Posterior vena cava (tissue), 2 donors: ENCODE measurements around the gene SLCO2A1. TPM values are rescaled to one million over a fixed set of nuclear protein-coding genes. Genes with fewer than 3 reads are reported as not detected.
A peak's percentile ranks its signal among the peaks of the same experiment; 100 is the strongest.

Experiments
- DNase-seq: peaks from one replicate; pipeline ENCODE4 v3.0.0-alpha.2; 2020; ENCODE audit warnings: low spot score
- intact Hi-C, 2 donors: fragments of 100-400 bp; cut with DNase I; formaldehyde crosslinking; loops; one replicate each; pipeline versions ENCODE4 v1.14.1 to v1.14.2; 2022 to 2023
- total RNA-seq, 2 donors: library from RNA; stranded (reverse); fragmentation: NEBNext Ultra II Directional; extraction: Animal tissue kit (Norgen Biotek cat#: 25700); gene quantifications; one replicate each; pipeline ENCODE4 v1.2.1, GENCODE V29; 2021
- donor health status: DM: yes; HTN: yes; CAD: no.
- donor health status: DM: yes; HTN: yes; CAD: no.

SLCO2A1 gene
- total RNA-seq, 2 donors from 2014 or later, result 87.8 to 102 TPM

GRCh38 chr3:133991637-133992036 lies 38.1 kb downstream of the SLCO2A1 start:
- intact Hi-C loops, result no loop called here

GRCh38 chr3:133991209-133991608 lies 38.5 kb downstream of the SLCO2A1 start:
- DNase-seq, result no peak
- intact Hi-C loops, result no loop called here

More at GRCh38 chr3:133991637-133992036, 38.1 kb downstream of the SLCO2A1 start:
- no peak for DNase-seq

GRCh38 chr3:133989936-133990702 lies 39.6 kb downstream of the SLCO2A1 start:
- DNase-seq, result no peak
- intact Hi-C loops, result no loop called here

GRCh38 chr3:133988631-133989161 lies 41.0 kb downstream of the SLCO2A1 start:
- intact Hi-C loops, result no loop called here
- no peak for DNase-seq

GRCh38 chr3:133987948-133988484 lies 41.7 kb downstream of the SLCO2A1 start:
- no peak for DNase-seq
- intact Hi-C loops, result no loop called here

- no peak for DNase-seq
- intact Hi-C loops, result no loop called here
These were observed 42.6 kb downstream of the SLCO2A1 start for GRCh38 chr3:133987136-133987535.

GRCh38 chr3:133986311-133986710 lies 43.4 kb downstream of the SLCO2A1 start:
- no peak for DNase-seq

GRCh38 chr3:133984975-133985374 lies 44.8 kb downstream of the SLCO2A1 start:
- DNase-seq, result no peak
- intact Hi-C loops, result no loop called here

More at GRCh38 chr3:133986311-133986710, 43.4 kb downstream of the SLCO2A1 start:
- intact Hi-C loops, result no loop called here

GRCh38 chr3:133983576-133984560 lies 45.9 kb downstream of the SLCO2A1 start:
- DNase-seq, result no peak
- intact Hi-C loops, result no loop called here

- no peak for DNase-seq
These were observed 46.6 kb downstream of the SLCO2A1 start for GRCh38 chr3:133983126-133983525.

GRCh38 chr3:133980550-133980949 lies 49.2 kb downstream of the SLCO2A1 start:
- DNase-seq, result no peak
- intact Hi-C loops, result no loop called here

More at GRCh38 chr3:133983126-133983525, 46.6 kb downstream of the SLCO2A1 start:
- intact Hi-C loops, result no loop called here

- intact Hi-C loops, result no loop called here
- DNase-seq, result no peak
These were observed 49.7 kb downstream of the SLCO2A1 start for GRCh38 chr3:133980035-133980434.

GRCh38 chr3:133979553-133979952 lies 50.2 kb downstream of the SLCO2A1 start:
- DNase-seq, result no peak
- intact Hi-C loops, result no loop called here

GRCh38 chr3:133977568-133977967 lies 52.2 kb downstream of the SLCO2A1 start:
- no peak for DNase-seq
- intact Hi-C loops, result no loop called here

GRCh38 chr3:133973249-133973980 lies 56.3 kb downstream of the SLCO2A1 start:
- no peak for DNase-seq
- intact Hi-C loops, result no loop called here

GRCh38 chr3:133972156-133972555 lies 57.6 kb downstream of the SLCO2A1 start:
- no peak for DNase-seq
- intact Hi-C loops, result no loop called here

- DNase-seq, result peak; percentile 71
- intact Hi-C loops, result no loop called here
These were observed 58.8 kb downstream of the SLCO2A1 start for GRCh38 chr3:133970916-133971315.

- intact Hi-C loops, result no loop called here
- DNase-seq, result peak; percentile 35
These were observed 59.4 kb downstream of the SLCO2A1 start for GRCh38 chr3:133970339-133970738.
